Erythroblast (primary cell): Measurements from ENCODE around the gene TTC21A.

Source experiments
- GATA1 ChIP-seq: IDR thresholded peaks from 2 replicates; pipeline ENCODE4 v1.6.1; 2011; ENCODE audit warnings: low read depth, mild to moderate bottlenecking, control low read depth, low read length, moderate library complexity
- POLR2A ChIP-seq: IDR thresholded peaks from 2 replicates; pipeline ENCODE4 v1.6.1; 2011; ENCODE audit warnings: mild to moderate bottlenecking, low read length

DNA sequence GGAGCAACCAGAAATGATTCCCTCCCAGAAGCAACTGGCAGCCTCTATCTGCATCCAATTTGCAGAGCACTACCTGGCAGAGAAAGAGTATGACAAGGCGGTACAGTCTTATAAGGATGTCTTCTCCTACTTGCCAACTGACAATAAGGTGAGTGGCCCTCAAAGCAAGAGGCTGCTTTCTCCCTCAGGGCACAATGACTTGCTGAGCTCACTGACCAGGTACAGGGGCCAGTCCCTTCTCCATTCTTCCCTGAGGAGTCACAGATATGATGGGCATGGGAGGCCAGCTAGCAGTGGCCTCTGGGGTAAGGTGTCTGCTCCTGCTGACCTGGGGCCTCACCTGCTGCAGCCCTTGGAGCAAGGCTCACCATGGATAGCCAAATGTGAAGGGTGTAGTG, 25.6 kb downstream of the TTC21A start:
- TF ChIP-seq POLR2A (no peak), GATA1 (no peak)
